NT2/D1 (cell line): ENCODE measurements around the gene PHACTR3.

Source experiments
- SUZ12 ChIP-seq: IDR thresholded peaks from 2 replicates; pipeline ENCODE4 v1.6.1; 2011; ENCODE audit not compliant: insufficient read length, insufficient read depth; ENCODE audit errors: extremely low read depth
- YY1 ChIP-seq: IDR thresholded peaks from 2 replicates; pipeline ENCODE4 v1.6.1; 2011; ENCODE audit not compliant: insufficient read length, insufficient read depth
- ZNF274 ChIP-seq: IDR thresholded peaks from 2 replicates; pipeline ENCODE4 v1.6.1; 2011; ENCODE audit warnings: mild to moderate bottlenecking, low read depth, low read length

DNA sequence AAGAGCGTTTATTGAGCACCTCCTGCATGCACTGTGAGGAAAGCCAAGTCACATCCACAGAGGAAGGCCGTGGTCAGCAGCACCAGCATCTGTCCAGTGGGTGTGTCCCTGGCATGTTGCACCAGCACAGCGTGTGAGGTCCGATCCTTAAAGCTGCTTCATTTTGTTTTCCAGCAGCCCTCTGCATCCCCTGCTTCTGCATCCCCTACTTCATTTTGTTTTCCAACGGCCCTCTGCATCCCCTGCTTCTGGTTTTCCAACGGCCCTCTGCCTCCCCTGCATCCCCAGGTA, 181.3 kb downstream of the PHACTR3 start:
- TF ChIP-seq SUZ12 = no peak
- no peak for TF ChIP-seq ZNF274
- no peak for TF ChIP-seq YY1
